Sigmoid colon (tissue), 7 donors: Measurements from ENCODE around the gene TAOK1. TPM values are rescaled to one million over a fixed set of nuclear protein-coding genes. Genes with fewer than 3 reads are reported as not detected.
"Not testable (repeated sequence)": the region's sequence is repeated elsewhere in the genome, so short reads cannot be mapped to it uniquely, and the experiment has no call there.

ENCODE experiments used
- DNase-seq: peaks from one replicate; pipeline ENCODE4 v3.0.0-alpha.2; 2019
- H3K27ac ChIP-seq, 4 donors: fragments of 200-600 bp; sonication (generic); one replicate each; pipeline ENCODE4 v1.5.1; 2016 to 2019; ENCODE audit warnings: mild to moderate bottlenecking in 1 of 4
- H3K27me3 ChIP-seq, 3 donors: fragments of 200-600 bp; sonication (generic); one replicate each; pipeline ENCODE4 v1.5.1; 2019; ENCODE audit warnings: mild to moderate bottlenecking in 1 of 3
- H3K36me3 ChIP-seq, 4 donors: fragments of 200-600 bp; sonication (generic); one replicate each; pipeline ENCODE4 v1.5.1; 2016 to 2019
- H3K4me1 ChIP-seq, 4 donors: fragments of 200-600 bp; sonication (generic); one replicate each; pipeline ENCODE4 v1.5.1; 2017 to 2019
- H3K4me3 ChIP-seq, 4 donors: fragments of 200-600 bp; sonication (generic); one replicate each; pipeline ENCODE4 v1.5.1; 2017 to 2019; ENCODE audit warnings: mild to moderate bottlenecking in 2 of 4, moderate library complexity in 1 of 4
- H3K9me3 ChIP-seq, 4 donors: fragments of 200-600 bp in 3 of 4; sonication (generic) in 3 of 4; one replicate each; pipeline versions ENCODE4 v1.5.1 to v1.6.1; 2013 to 2019
- EP300 ChIP-seq, 4 donors: sonication (generic); formaldehyde crosslinking; IDR thresholded peaks; one replicate each; pipeline ENCODE4 v1.6.1; 2017; ENCODE audit warnings: antibody characterized with exemption in 4 of 4
- POLR2A ChIP-seq, 2 donors: fragments of 450-650 bp; IDR thresholded peaks; one replicate each; pipeline ENCODE4 v1.6.1; 2016; ENCODE audit warnings: antibody characterized with exemption in 2 of 2, mild to moderate bottlenecking in 2 of 2, moderate library complexity in 2 of 2
- POLR2AphosphoS5 ChIP-seq, 4 donors: sonication (generic); formaldehyde crosslinking; IDR thresholded peaks; one replicate each; pipeline ENCODE4 v1.6.1; 2017; ENCODE audit warnings: antibody characterized with exemption in 4 of 4
- WGBS, 2 donors: extraction: QIAGEN DNeasy Blood & Tissue Kit; methylation state at CpG; one replicate each; pipeline ENCODE4 v1.1.7; 2013; 5-methylcytosine and 5-hydroxymethylcytosine counted together
- intact Hi-C: fragments of 100-400 bp; cut with DNase I; formaldehyde crosslinking; loops from one replicate; pipeline ENCODE4 v1.15.1; 2023
- polyA plus RNA-seq, 3 donors: library from polyadenylated mRNA; stranded (reverse); fragments of 200-250 nt; gene quantifications; one replicate each; pipeline ENCODE4 v1.2.3, GENCODE V29; 2013
- total RNA-seq, 4 donors: library from RNA; depleted of rRNA; stranded (reverse); fragments of >200 nt; gene quantifications; one replicate each; pipeline ENCODE4 v1.1.0, GENCODE V29; 2016
- TF ChIP-seq, protein P1 (sequence below), 4 experiments: fragments of 450-650 bp in 3 of 4; fragments of 200-600 bp in 1 of 4; IDR thresholded peaks; one replicate each; pipeline ENCODE4 v1.5.1; 2016 to 2019; ENCODE audit warnings: antibody characterized with exemption in 4 of 4, mild to moderate bottlenecking in 3 of 4, moderate library complexity in 2 of 4
- donor health status: healthy with polysubstance abuse.
- donor health status: Bipolar disorder and iron deficiency.
- donor health status: healthy.

TAOK1 gene
- total and polyA plus RNA-seq, 7 donors = 3.6 to 65.4 (median 46.3) TPM

DNA sequence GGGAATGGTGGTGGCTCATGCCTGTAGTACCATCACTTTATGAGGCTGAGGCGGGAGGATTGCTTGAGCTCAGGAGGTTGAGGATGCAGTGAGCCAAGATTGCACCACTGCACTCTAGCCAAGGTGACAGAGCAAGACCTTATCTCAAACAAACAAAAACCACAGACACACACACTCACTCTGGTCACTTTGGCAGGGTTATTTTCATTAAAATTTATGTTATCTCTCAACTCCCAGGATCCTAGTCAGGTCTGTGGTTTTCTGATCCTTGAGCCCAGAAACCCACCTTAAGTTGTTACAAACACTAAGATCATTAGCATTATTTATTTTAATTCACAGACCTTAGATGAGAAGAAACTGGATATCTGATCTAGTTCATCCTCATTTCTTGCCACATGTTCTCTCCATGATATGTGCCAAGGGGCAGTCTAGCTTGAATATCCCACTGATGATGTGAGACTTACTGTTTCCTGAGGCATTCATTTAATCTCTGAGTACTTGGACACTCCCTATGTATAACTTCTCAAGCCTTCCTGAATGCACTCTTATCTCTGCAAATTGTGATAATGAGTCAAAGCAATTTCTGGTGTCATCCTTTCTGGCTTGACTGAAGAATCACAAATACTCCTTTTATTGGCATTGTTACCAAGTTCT, 167.0 kb downstream of the TAOK1 start:
- intact Hi-C loops = no loop called here
- H3K36me3 ChIP-seq = peaks cover 0 to 5% (median 0%) of the 10 kb centered on the region in 4 donors
- H3K9me3 ChIP-seq = no peaks in the 10 kb centered on the region
- DNase-seq = no peak
- H3K4me3 ChIP-seq = no peak overlapping the region
- no peaks in the 10 kb centered on the region for H3K4me1 ChIP-seq
- H3K27me3 ChIP-seq = no peaks in the 10 kb centered on the region
- WGBS, 2 donors = 86 to 90% methylated on average over 1 of the region's 1 CpG
- no peak overlapping the region for H3K27ac ChIP-seq
- TF ChIP-seq POLR2AphosphoS5 (IDR thresholded peaks at IDR 0.05) = no peak
- TF ChIP-seq, protein P1, sequence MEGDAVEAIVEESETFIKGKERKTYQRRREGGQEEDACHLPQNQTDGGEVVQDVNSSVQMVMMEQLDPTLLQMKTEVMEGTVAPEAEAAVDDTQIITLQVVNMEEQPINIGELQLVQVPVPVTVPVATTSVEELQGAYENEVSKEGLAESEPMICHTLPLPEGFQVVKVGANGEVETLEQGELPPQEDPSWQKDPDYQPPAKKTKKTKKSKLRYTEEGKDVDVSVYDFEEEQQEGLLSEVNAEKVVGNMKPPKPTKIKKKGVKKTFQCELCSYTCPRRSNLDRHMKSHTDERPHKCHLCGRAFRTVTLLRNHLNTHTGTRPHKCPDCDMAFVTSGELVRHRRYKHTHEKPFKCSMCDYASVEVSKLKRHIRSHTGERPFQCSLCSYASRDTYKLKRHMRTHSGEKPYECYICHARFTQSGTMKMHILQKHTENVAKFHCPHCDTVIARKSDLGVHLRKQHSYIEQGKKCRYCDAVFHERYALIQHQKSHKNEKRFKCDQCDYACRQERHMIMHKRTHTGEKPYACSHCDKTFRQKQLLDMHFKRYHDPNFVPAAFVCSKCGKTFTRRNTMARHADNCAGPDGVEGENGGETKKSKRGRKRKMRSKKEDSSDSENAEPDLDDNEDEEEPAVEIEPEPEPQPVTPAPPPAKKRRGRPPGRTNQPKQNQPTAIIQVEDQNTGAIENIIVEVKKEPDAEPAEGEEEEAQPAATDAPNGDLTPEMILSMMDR (IDR thresholded peaks at IDR 0.05) = no peak
- no peak for TF ChIP-seq POLR2A (IDR thresholded peaks at IDR 0.05)
- no peak for TF ChIP-seq EP300 (IDR thresholded peaks at IDR 0.05)

DNA sequence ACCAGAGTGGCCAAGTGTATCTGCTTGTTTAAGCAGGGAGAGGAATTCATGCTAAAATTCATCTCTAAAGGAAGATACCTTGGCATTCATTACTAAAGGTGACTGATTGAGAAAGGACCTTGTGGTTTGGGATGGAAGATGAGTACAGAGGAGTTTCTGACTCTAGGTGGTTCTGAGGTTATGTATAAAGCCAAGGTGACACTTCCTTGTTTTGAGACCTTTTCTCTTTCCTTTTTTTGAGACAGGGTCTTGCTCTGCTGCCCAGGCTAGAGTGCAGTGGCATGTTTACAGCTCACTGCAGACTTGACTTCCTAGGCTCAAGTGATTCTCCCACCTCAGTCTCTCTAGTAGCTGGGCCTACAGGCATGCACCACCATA, 167.6 kb downstream of the TAOK1 start:
- no peaks in the 10 kb centered on the region for H3K9me3 ChIP-seq
- H3K36me3 ChIP-seq = peaks cover 0 to 10% (median 0%) of the 10 kb centered on the region in 4 donors
- no peaks in the 10 kb centered on the region for H3K27me3 ChIP-seq
- TF ChIP-seq POLR2AphosphoS5 (IDR thresholded peaks at IDR 0.05) = no peak
- no peak for TF ChIP-seq EP300 (IDR thresholded peaks at IDR 0.05)
- no peak for TF ChIP-seq POLR2A (IDR thresholded peaks at IDR 0.05)
- TF ChIP-seq, protein P1 (IDR thresholded peaks at IDR 0.05) = no peak
- H3K27ac ChIP-seq = no peak overlapping the region
- H3K4me3 ChIP-seq = no peak overlapping the region
- intact Hi-C loops = no loop called here
- DNase-seq = no peak
- H3K4me1 ChIP-seq = no peaks in the 10 kb centered on the region

- H3K9me3 ChIP-seq, intact Hi-C loops, H3K27me3 ChIP-seq, H3K4me3 ChIP-seq, DNase-seq, H3K4me1 ChIP-seq, H3K27ac ChIP-seq: not testable (repeated sequence)
- peaks cover 0 to 11% (median 0%) of the 10 kb centered on the region in 4 donors for H3K36me3 ChIP-seq
- 92 to 94% methylated on average over 5 of the region's 5 CpGs for WGBS, 2 donors
Observed at GRCh38 chr17:29558139-29558538, 168.0 kb downstream of the TAOK1 start.

- WGBS, 2 donors = 64 to 80% methylated on average over 2 of the region's 2 CpGs
- no peaks in the 10 kb centered on the region for H3K27me3 ChIP-seq
- peaks cover 0 to 11% (median 0%) of the 10 kb centered on the region in 4 donors for H3K36me3 ChIP-seq
- intact Hi-C loops = no loop called here
- DNase-seq = no peak
- no peak overlapping the region for H3K27ac ChIP-seq
- peaks cover 0 to under 1% (median under 1%) of the 10 kb centered on the region in 4 donors for H3K4me1 ChIP-seq
- TF ChIP-seq POLR2A (IDR thresholded peaks at IDR 0.05) (no peak), EP300 (IDR thresholded peaks at IDR 0.05) (no peak), POLR2AphosphoS5 (IDR thresholded peaks at IDR 0.05) (no peak)
- TF ChIP-seq, protein P1 (IDR thresholded peaks at IDR 0.05) = no peak
- H3K9me3 ChIP-seq = no peaks in the 10 kb centered on the region
- H3K4me3 ChIP-seq = no peak overlapping the region
Observed at GRCh38 chr17:29559640-29560039, 169.5 kb downstream of the TAOK1 start.

DNA sequence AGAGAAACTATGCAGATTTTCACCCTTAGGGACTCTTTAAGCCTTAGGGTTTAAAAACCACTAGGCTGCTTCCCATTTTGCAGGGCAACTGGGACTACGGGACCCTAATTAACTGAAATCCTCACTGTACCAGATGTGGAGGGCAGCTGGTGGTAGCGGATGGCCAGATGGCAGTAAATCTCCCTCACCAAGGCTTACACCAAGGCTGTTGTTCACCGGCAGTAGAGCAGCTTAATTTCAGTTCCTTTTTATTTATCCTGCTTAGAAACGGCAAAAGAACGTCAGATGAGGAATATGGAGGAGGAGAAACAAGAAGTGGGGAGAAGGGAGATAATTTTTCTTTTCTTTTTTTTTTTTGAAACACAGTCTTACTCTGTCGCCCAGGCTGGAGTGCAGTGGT, 170.2 kb downstream of the TAOK1 start:
- 64 to 87% methylated on average over 6 of the region's 6 CpGs for WGBS, 2 donors
- TF ChIP-seq EP300 (IDR thresholded peaks at IDR 0.05) = no peak
- no peak for TF ChIP-seq POLR2A (IDR thresholded peaks at IDR 0.05)
- TF ChIP-seq POLR2AphosphoS5 (IDR thresholded peaks at IDR 0.05) = no peak
- TF ChIP-seq, protein P1 (IDR thresholded peaks at IDR 0.05) = no peak
- Histone ChIP-seq H3K27ac (peak overlapping the region in 2 of 4 donors; percentile 3 to 18), H3K4me3 (no peak overlapping the region), H3K4me1 (peaks cover 0 to 8% (median 4%) of the 10 kb centered on the region in 4 donors), H3K9me3 (no peaks in the 10 kb centered on the region), H3K27me3 (no peaks in the 10 kb centered on the region), H3K36me3 (peaks cover 0 to 11% (median 0%) of the 10 kb centered on the region in 4 donors)
- DNase-seq = no peak
- intact Hi-C loops = no loop called here
